Measurements from ENCODE around the gene TBC1D17. TPM values are rescaled to one million over a fixed set of nuclear protein-coding genes. Genes with fewer than 3 reads are reported as not detected.

Gene TBC1D17
- total RNA-seq, 5 donors from 2014 or later (not counting 1 experiment from before 2014, with no cell fraction given), result 46.5 to 102 (median 88.6) TPM

GRCh38 chr19:49859682-49860335 is 17.7 kb upstream of the TBC1D17 start:
- Histone ChIP-seq H3K27me3 (replicated peaks in 1 of 2; ENCODE audit: control insufficient read depth in 2 of 2, extremely low read depth in 1 of 2, insufficient read depth in 2 of 2, low read length in 1 of 2) (no peaks in the 10 kb centered on the region), H3K36me3 (ENCODE audit: control insufficient read depth in 2 of 2, extremely low read depth in 1 of 2, insufficient read depth in 1 of 2, low read length in 1 of 2) (peaks cover 29 to 65% of the 10 kb centered on the region in 2 donors), H3K27ac (ENCODE audit: low read length) (no peak overlapping the region), H3K4me3 (ENCODE audit: control insufficient read depth in 1 of 2, extremely low read depth in 1 of 2, low read length in 1 of 2) (no peak overlapping the region), H3K9me3 (no peaks in the 10 kb centered on the region), H3K4me1 (ENCODE audit: control insufficient read depth in 1 of 2, extremely low read depth in 1 of 2, insufficient read depth in 2 of 2, low read length in 2 of 2) (peaks cover 0 to 10% of the 10 kb centered on the region in 2 experiments)
- POLR2A ChIA-PET, result interaction anchor here in 1 of 2 donors (1.0 kb wide), 1 partner anchor 69 kb away, joined by 5 read pairs; the partner anchor contains the start of genes ATF5 and NUP62
- peaks cover 0 to 13% (median 11%) of the 10 kb centered on the region in 3 donors for H3K4me1 Mint-ChIP-seq
- no peak overlapping the region for H3K27ac Mint-ChIP-seq
- peaks cover 27% of the 10 kb centered on the region for H3K36me3 Mint-ChIP-seq
- WGBS (ENCODE audit: insufficient coverage), result 90% methylated on average over 20 of the region's 22 CpGs
- no peaks in the 10 kb centered on the region for H3K27me3 Mint-ChIP-seq
- no peak for DNase-seq
- CTCF ChIA-PET, result no interaction called here
- H3K9me3 Mint-ChIP-seq, result no peaks in the 10 kb centered on the region
- ATAC-seq (replicated peaks in 1 of 4), result no peak
- no peak overlapping the region for H3K4me3 Mint-ChIP-seq

GRCh38 chr19:49860336-49861102 is 17.0 kb upstream of the TBC1D17 start:
- H3K36me3 Mint-ChIP-seq, result peaks cover 28% of the 10 kb centered on the region
- ATAC-seq (replicated peaks in 1 of 4), result peak in 1 of 4 experiments; percentile 16
- no peak overlapping the region for H3K27ac ChIP-seq (ENCODE audit: low read length)
- 90% methylated on average over 16 of the region's 17 CpGs for WGBS (ENCODE audit: insufficient coverage)
- no peaks in the 10 kb centered on the region for H3K27me3 ChIP-seq (replicated peaks in 1 of 2; ENCODE audit: control insufficient read depth in 2 of 2, extremely low read depth in 1 of 2, insufficient read depth in 2 of 2, low read length in 1 of 2)
- ChIA-PET CTCF (no interaction called here), POLR2A (no interaction called here)
- no peak overlapping the region for H3K27ac Mint-ChIP-seq
- H3K27me3 Mint-ChIP-seq, result no peaks in the 10 kb centered on the region
- no peaks in the 10 kb centered on the region for H3K9me3 Mint-ChIP-seq
- H3K4me1 Mint-ChIP-seq, result peaks cover 5 to 18% (median 18%) of the 10 kb centered on the region in 3 donors
- H3K9me3 ChIP-seq, result no peaks in the 10 kb centered on the region
- DNase-seq, result no peak
- H3K4me3 ChIP-seq (ENCODE audit: control insufficient read depth in 1 of 2, extremely low read depth in 1 of 2, low read length in 1 of 2), result no peak overlapping the region
- H3K36me3 ChIP-seq (ENCODE audit: control insufficient read depth in 2 of 2, extremely low read depth in 1 of 2, insufficient read depth in 1 of 2, low read length in 1 of 2), result peaks cover 29 to 66% of the 10 kb centered on the region in 2 donors
- peaks cover 0 to 17% of the 10 kb centered on the region in 2 experiments for H3K4me1 ChIP-seq (ENCODE audit: control insufficient read depth in 1 of 2, extremely low read depth in 1 of 2, insufficient read depth in 2 of 2, low read length in 2 of 2)
- no peak overlapping the region for H3K4me3 Mint-ChIP-seq

GRCh38 chr19:49861107-49861506 is 16.4 kb upstream of the TBC1D17 start:
- Mint-ChIP-seq H3K4me1 (peaks cover 11 to 24% (median 23%) of the 10 kb centered on the region in 3 donors), H3K9me3 (no peaks in the 10 kb centered on the region), H3K4me3 (no peak overlapping the region), H3K27ac (no peak overlapping the region), H3K36me3 (peaks cover 28% of the 10 kb centered on the region), H3K27me3 (no peaks in the 10 kb centered on the region)
- DNase-seq, result no peak
- Histone ChIP-seq H3K4me3 (ENCODE audit: control insufficient read depth in 1 of 2, extremely low read depth in 1 of 2, low read length in 1 of 2) (no peak overlapping the region), H3K4me1 (ENCODE audit: control insufficient read depth in 1 of 2, extremely low read depth in 1 of 2, insufficient read depth in 2 of 2, low read length in 2 of 2) (peaks cover under 1 to 21% of the 10 kb centered on the region in 2 experiments), H3K36me3 (ENCODE audit: control insufficient read depth in 2 of 2, extremely low read depth in 1 of 2, insufficient read depth in 1 of 2, low read length in 1 of 2) (peaks cover 26 to 65% of the 10 kb centered on the region in 2 donors), H3K27me3 (replicated peaks in 1 of 2; ENCODE audit: control insufficient read depth in 2 of 2, extremely low read depth in 1 of 2, insufficient read depth in 2 of 2, low read length in 1 of 2) (no peaks in the 10 kb centered on the region), H3K27ac (ENCODE audit: low read length) (no peak overlapping the region), H3K9me3 (no peaks in the 10 kb centered on the region)
- POLR2A ChIA-PET, result no interaction called here
- WGBS (ENCODE audit: insufficient coverage), result 95% methylated on average over 10 of the region's 13 CpGs
- ATAC-seq (replicated peaks in 1 of 4), result no peak
- CTCF ChIA-PET, result no interaction called here

GRCh38 chr19:49861541-49862378 is 15.7 kb upstream of the TBC1D17 start:
- H3K36me3 ChIP-seq (ENCODE audit: control insufficient read depth in 2 of 2, extremely low read depth in 1 of 2, insufficient read depth in 1 of 2, low read length in 1 of 2), result peaks cover 23 to 65% of the 10 kb centered on the region in 2 donors
- H3K4me1 ChIP-seq (ENCODE audit: control insufficient read depth in 1 of 2, extremely low read depth in 1 of 2, insufficient read depth in 2 of 2, low read length in 2 of 2), result peaks cover 7 to 28% of the 10 kb centered on the region in 2 experiments
- no peak overlapping the region for H3K4me3 Mint-ChIP-seq
- POLR2A ChIA-PET, result no interaction called here
- 91% methylated on average over 42 of the region's 60 CpGs for WGBS (ENCODE audit: insufficient coverage)
- H3K4me3 ChIP-seq (ENCODE audit: control insufficient read depth in 1 of 2, extremely low read depth in 1 of 2, low read length in 1 of 2), result no peak overlapping the region
- no peaks in the 10 kb centered on the region for H3K27me3 Mint-ChIP-seq
- no peak overlapping the region for H3K27ac ChIP-seq (ENCODE audit: low read length)
- ATAC-seq (replicated peaks in 1 of 4) (no peak), DNase-seq (no peak)
- no peak overlapping the region for H3K27ac Mint-ChIP-seq
- CTCF ChIA-PET, result interaction anchor here in 1 of 2 donors (0.6 kb wide), 1 partner anchor 292 kb away, joined by 5 read pairs; no protein-coding TSS in a partner anchor
- peaks cover 18 to 30% (median 30%) of the 10 kb centered on the region in 3 donors for H3K4me1 Mint-ChIP-seq
- peaks cover 28% of the 10 kb centered on the region for H3K36me3 Mint-ChIP-seq
- no peaks in the 10 kb centered on the region for H3K9me3 Mint-ChIP-seq
- H3K27me3 ChIP-seq (replicated peaks in 1 of 2; ENCODE audit: control insufficient read depth in 2 of 2, extremely low read depth in 1 of 2, insufficient read depth in 2 of 2, low read length in 1 of 2), result no peaks in the 10 kb centered on the region
- H3K9me3 ChIP-seq, result no peaks in the 10 kb centered on the region

- Mint-ChIP-seq H3K36me3 (peaks cover 28% of the 10 kb centered on the region), H3K4me3 (no peak overlapping the region), H3K4me1 (peaks cover 24 to 36% (median 35%) of the 10 kb centered on the region in 3 donors), H3K27ac (no peak overlapping the region), H3K9me3 (no peaks in the 10 kb centered on the region), H3K27me3 (no peaks in the 10 kb centered on the region)
- Histone ChIP-seq H3K4me1 (ENCODE audit: control insufficient read depth in 1 of 2, extremely low read depth in 1 of 2, insufficient read depth in 2 of 2, low read length in 2 of 2) (peaks cover 8 to 35% of the 10 kb centered on the region in 2 experiments), H3K27ac (ENCODE audit: low read length) (no peak overlapping the region), H3K36me3 (ENCODE audit: control insufficient read depth in 2 of 2, extremely low read depth in 1 of 2, insufficient read depth in 1 of 2, low read length in 1 of 2) (peaks cover 15 to 60% of the 10 kb centered on the region in 2 donors), H3K4me3 (ENCODE audit: control insufficient read depth in 1 of 2, extremely low read depth in 1 of 2, low read length in 1 of 2) (no peak overlapping the region), H3K27me3 (replicated peaks in 1 of 2; ENCODE audit: control insufficient read depth in 2 of 2, extremely low read depth in 1 of 2, insufficient read depth in 2 of 2, low read length in 1 of 2) (no peaks in the 10 kb centered on the region), H3K9me3 (no peaks in the 10 kb centered on the region)
- POLR2A ChIA-PET, result no interaction called here
- 93% methylated on average over 30 of the region's 49 CpGs for WGBS (ENCODE audit: insufficient coverage)
- peak in 1 of 35 experiments; percentile 26 for DNase-seq
- ATAC-seq (replicated peaks in 1 of 4), result no peak
- CTCF ChIA-PET, result interaction anchor here (0.6 kb wide), 2 partner anchors 84 to 293 kb away, joined by 4 to 5 read pairs; no protein-coding TSS in a partner anchor
Measured at GRCh38 chr19:49862391-49863253, 14.9 kb upstream of the TBC1D17 start.
